ENCODE measurements around the gene CYP2C18.

The CYP2C18 gene

DNA sequence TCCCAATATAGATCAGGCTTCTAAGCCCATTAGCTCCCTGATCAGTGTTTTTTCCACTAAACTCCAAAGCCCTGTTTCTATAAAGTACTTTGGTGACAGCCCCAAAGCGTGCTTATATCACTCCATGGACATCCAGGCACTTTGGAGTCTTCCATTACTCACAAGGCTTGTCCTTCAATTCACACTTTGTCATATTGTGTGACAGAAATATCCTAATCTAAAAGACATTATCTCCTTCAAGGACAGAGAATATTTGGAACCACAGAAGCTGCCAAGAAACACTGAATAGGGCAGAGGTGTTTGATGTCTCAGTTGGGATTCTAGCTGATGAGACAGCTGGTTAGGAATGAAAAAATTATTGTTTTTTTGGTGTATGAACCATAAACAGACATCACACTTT, 97.3 kb downstream of the CYP2C18 start:
- H3K4me3 ChIP-seq (ENCODE audit: control insufficient read depth, low read depth, low read length) = no peak overlapping the region
- DNase-seq (ENCODE audit: low read depth) = no peak
- TF ChIP-seq, protein P1, sequence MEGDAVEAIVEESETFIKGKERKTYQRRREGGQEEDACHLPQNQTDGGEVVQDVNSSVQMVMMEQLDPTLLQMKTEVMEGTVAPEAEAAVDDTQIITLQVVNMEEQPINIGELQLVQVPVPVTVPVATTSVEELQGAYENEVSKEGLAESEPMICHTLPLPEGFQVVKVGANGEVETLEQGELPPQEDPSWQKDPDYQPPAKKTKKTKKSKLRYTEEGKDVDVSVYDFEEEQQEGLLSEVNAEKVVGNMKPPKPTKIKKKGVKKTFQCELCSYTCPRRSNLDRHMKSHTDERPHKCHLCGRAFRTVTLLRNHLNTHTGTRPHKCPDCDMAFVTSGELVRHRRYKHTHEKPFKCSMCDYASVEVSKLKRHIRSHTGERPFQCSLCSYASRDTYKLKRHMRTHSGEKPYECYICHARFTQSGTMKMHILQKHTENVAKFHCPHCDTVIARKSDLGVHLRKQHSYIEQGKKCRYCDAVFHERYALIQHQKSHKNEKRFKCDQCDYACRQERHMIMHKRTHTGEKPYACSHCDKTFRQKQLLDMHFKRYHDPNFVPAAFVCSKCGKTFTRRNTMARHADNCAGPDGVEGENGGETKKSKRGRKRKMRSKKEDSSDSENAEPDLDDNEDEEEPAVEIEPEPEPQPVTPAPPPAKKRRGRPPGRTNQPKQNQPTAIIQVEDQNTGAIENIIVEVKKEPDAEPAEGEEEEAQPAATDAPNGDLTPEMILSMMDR (IDR thresholded peaks at IDR 0.05; ENCODE audit: control insufficient read depth, insufficient read depth, low read depth, low read length, missing control alignments) = no peak

- H3K4me3 ChIP-seq (ENCODE audit: control insufficient read depth, low read depth, low read length) = no peak overlapping the region
- TF ChIP-seq, protein P1 (IDR thresholded peaks at IDR 0.05; ENCODE audit: control insufficient read depth, insufficient read depth, low read depth, low read length, missing control alignments) = no peak
- DNase-seq (ENCODE audit: low read depth) = no peak
Observed at GRCh38 chr10:94784256-94784655, 100.7 kb downstream of the CYP2C18 start.

GRCh38 chr10:94785211-94785610, 101.7 kb downstream of the CYP2C18 start:
- DNase-seq (ENCODE audit: low read depth) = no peak
- TF ChIP-seq, protein P1 (IDR thresholded peaks at IDR 0.05; ENCODE audit: control insufficient read depth, insufficient read depth, low read depth, low read length, missing control alignments) = no peak

More at GRCh38 chr10:94785211-94785610, 101.7 kb downstream of the CYP2C18 start:
- H3K4me3 ChIP-seq (ENCODE audit: control insufficient read depth, low read depth, low read length) = no peak overlapping the region
